Left lobe of liver (tissue), 2 donors: ENCODE measurements around the gene IFITM2. TPM values are rescaled to one million over a fixed set of nuclear protein-coding genes. Genes with fewer than 3 reads are reported as not detected.
A peak's percentile ranks its signal among the peaks of the same experiment; 100 is the strongest.
"Not testable (repeated sequence)": the region's sequence is repeated elsewhere in the genome, so short reads cannot be mapped to it uniquely, and the experiment has no call there.

Source experiments
- ATAC-seq: fragments of 200-7000 bp; cut with Tn5 transposase; one replicate; pipeline ENCODE4 v1.9.1; 2020; ENCODE audit warnings: mild to moderate bottlenecking, moderate library complexity
- DNase-seq: peaks from one replicate; pipeline ENCODE4 v3.0.0-alpha.2; 2020; ENCODE audit warnings: low spot score
- total RNA-seq: library from RNA; stranded (reverse); gene quantifications from one replicate; pipeline ENCODE4 v1.2.1, GENCODE V29; 2021
- donor health status: DM: no; HTN: no; CAD: no; lungs with moderate emphysema.
- donor health status: DM: no; HTN: yes; CAD: no.

Gene IFITM2
- total RNA-seq, 1 donor from 2014 or later, result 354 TPM

- ATAC-seq (peak; percentile 56), DNase-seq (no peak)
These were observed 2.4 kb upstream of the IFITM2 start for GRCh38 chr11:304915-305843.

GRCh38 chr11:305844-306211 lies 1.8 kb upstream of the IFITM2 start:
- DNase-seq, result no peak
- ATAC-seq, result no peak

- ATAC-seq (no peak), DNase-seq (no peak)
These were observed 808 bp upstream of the IFITM2 start for GRCh38 chr11:306645-307371.

GRCh38 chr11:308740-309665 lies 1.4 kb downstream of the IFITM2 start:
- DNase-seq, result not testable (repeated sequence)
- ATAC-seq, result peak; percentile 8

GRCh38 chr11:309979-310572 lies 2.5 kb downstream of the IFITM2 start:
- DNase-seq, result not testable (repeated sequence)
- ATAC-seq, result peak; percentile 3

- DNase-seq, result not testable (repeated sequence)
- ATAC-seq, result peak; percentile 60
These were observed 3.6 kb downstream of the IFITM2 start for GRCh38 chr11:311013-311748.

- ATAC-seq (no peak), DNase-seq (no peak)
These were observed 4.6 kb downstream of the IFITM2 start for GRCh38 chr11:312092-312816.

GRCh38 chr11:313304-313786 lies 5.7 kb downstream of the IFITM2 start:
- no peak for ATAC-seq

GRCh38 chr11:313787-314553 lies 6.4 kb downstream of the IFITM2 start, which contains the start of gene IFITM1:
IFITM1 (plus strand) TSS chr11:314040; CDS start chr11:314171, 131 bp downstream.
- DNase-seq (peak; percentile 80), ATAC-seq (peak; percentile 51)

More at GRCh38 chr11:313304-313786, 5.7 kb downstream of the IFITM2 start:
- DNase-seq, result no peak

GRCh38 chr11:314554-314875 lies 6.9 kb downstream of the IFITM2 start:
- not testable (repeated sequence) for DNase-seq, ATAC-seq

- no peak for DNase-seq
- ATAC-seq, result peak; percentile 21
These were observed 7.5 kb downstream of the IFITM2 start for GRCh38 chr11:315051-315481.

GRCh38 chr11:315516-315994 lies 7.9 kb downstream of the IFITM2 start:
- DNase-seq (no peak), ATAC-seq (no peak)

GRCh38 chr11:316031-316701 lies 8.6 kb downstream of the IFITM2 start:
- ATAC-seq, result peak; percentile 23
- peak; percentile 76 for DNase-seq

- ATAC-seq, result no peak
These were observed 9.3 kb downstream of the IFITM2 start for GRCh38 chr11:316891-317301.

GRCh38 chr11:317668-318404 lies 10.2 kb downstream of the IFITM2 start:
- ATAC-seq, DNase-seq: not testable (repeated sequence)

More at GRCh38 chr11:316891-317301, 9.3 kb downstream of the IFITM2 start:
- DNase-seq, result no peak

GRCh38 chr11:318405-319120 lies 10.9 kb downstream of the IFITM2 start:
- ATAC-seq, result peak; percentile 63
- not testable (repeated sequence) for DNase-seq
